Hepatocyte (in vitro differentiated cells): ENCODE results near the gene HECW1. TPM values are rescaled to one million over a fixed set of nuclear protein-coding genes. Genes with fewer than 3 reads are reported as not detected.

Source experiments
- DNase-seq: peaks from one replicate; pipeline ENCODE4 v3.0.0-alpha.2; 2016; ENCODE audit warnings: low spot score
- H2AFZ ChIP-seq: fragments of 200-600 bp; sonication (generic); 2 replicates; pipeline ENCODE4 v1.6.0; 2016; ENCODE audit warnings: antibody characterized with exemption, mild to moderate bottlenecking
- H3K27ac ChIP-seq: fragments of 200-600 bp; sonication (generic); 2 replicates; pipeline ENCODE4 v1.5.1; 2016; ENCODE audit warnings: mild to moderate bottlenecking
- H3K27me3 ChIP-seq: fragments of 200-600 bp; sonication (generic); 2 replicates; pipeline ENCODE4 v1.6.1; 2016
- H3K36me3 ChIP-seq: fragments of 200-600 bp; sonication (generic); replicated peaks from 2 replicates; pipeline ENCODE4 v1.5.1; 2016; ENCODE audit warnings: low read depth; ENCODE audit not compliant: insufficient read depth
- H3K4me1 ChIP-seq: fragments of 200-600 bp; sonication (generic); 2 replicates; pipeline ENCODE4 v1.5.1; 2016; ENCODE audit warnings: mild to moderate bottlenecking, moderate library complexity; ENCODE audit not compliant: insufficient read depth
- H3K4me2 ChIP-seq: fragments of 200-600 bp; sonication (generic); 2 replicates; pipeline ENCODE4 v1.6.0; 2016
- H3K4me3 ChIP-seq: fragments of 200-600 bp; sonication (generic); 2 replicates; pipeline ENCODE4 v1.5.1; 2016; ENCODE audit warnings: mild to moderate bottlenecking
- H3K79me2 ChIP-seq: fragments of 200-600 bp; sonication (generic); 2 replicates; pipeline ENCODE4 v1.6.0; 2017; ENCODE audit warnings: mild to moderate bottlenecking
- H3K9me2 ChIP-seq: fragments of 200-600 bp; sonication (generic); replicated peaks from 2 replicates; pipeline ENCODE4 v1.6.0; 2017; ENCODE audit warnings: mild to moderate bottlenecking; ENCODE audit not compliant: insufficient read depth
- H3K9me3 ChIP-seq: fragments of 200-600 bp; sonication (generic); 2 replicates; pipeline ENCODE4 v1.5.1; 2016; ENCODE audit warnings: low read depth, mild to moderate bottlenecking
- H4K20me1 ChIP-seq: fragments of 200-600 bp; sonication (generic); 2 replicates; pipeline ENCODE4 v1.6.0; 2016; ENCODE audit warnings: mild to moderate bottlenecking; ENCODE audit not compliant: insufficient read depth, poor library complexity, severe bottlenecking
- CTCF ChIP-seq: fragments of 200-600 bp; sonication (generic); IDR thresholded peaks from 2 replicates; pipeline ENCODE4 v1.5.1; 2016; ENCODE audit warnings: antibody characterized with exemption, mild to moderate bottlenecking; ENCODE audit not compliant: poor library complexity
- EZH2 ChIP-seq: fragments of 200-600 bp; sonication (generic); IDR thresholded peaks from 2 replicates; pipeline ENCODE4 v1.6.1; 2016; ENCODE audit warnings: antibody characterized with exemption, mild to moderate bottlenecking, borderline replicate concordance
- EZH2phosphoT487 ChIP-seq: fragments of 200-600 bp; sonication (generic); IDR thresholded peaks from one replicate; pipeline ENCODE4 v1.6.1; 2018; ENCODE audit warnings: antibody characterized with exemption, mild to moderate bottlenecking, low read depth, moderate library complexity; ENCODE audit not compliant: unreplicated experiment, severe bottlenecking
- WGBS: methylation state at CpG from one replicate; pipeline ENCODE4 v1.1.6; 2016; ENCODE audit warnings: low lambda C conversion rate; ENCODE audit errors: missing lambda C conversion rate; 5-methylcytosine and 5-hydroxymethylcytosine counted together
- polyA plus RNA-seq: library from polyadenylated mRNA; unstranded; fragments of >200 nt; fragmentation: Nextera tagmentation; extraction: Ambion mirVana; gene quantifications from 2 replicates; pipeline ENCODE4 v1.2.1, GENCODE V29; 2016
- total RNA-seq: library from RNA; depleted of rRNA; stranded (reverse); fragments of >200 nt; gene quantifications from 2 replicates; pipeline ENCODE4 v1.2.3, GENCODE V29; 2014

Gene HECW1
- total and polyA plus RNA-seq, 2 experiments from 2014 or later, result 1.5 to 7.6 TPM

GRCh38 chr7:43166686-43167085 lies 54.2 kb downstream of the HECW1 start:
- no peak for DNase-seq
- no peaks in the 10 kb centered on the region for H4K20me1 ChIP-seq
- H3K27me3 ChIP-seq, result no peaks in the 10 kb centered on the region
- H3K4me2 ChIP-seq, result no peak overlapping the region
- TF ChIP-seq EZH2phosphoT487 (no peak), CTCF (no peak), EZH2 (no peak)
- H3K4me3 ChIP-seq, result no peak overlapping the region
- H3K4me1 ChIP-seq, result no peaks in the 10 kb centered on the region
- 93% methylated on average over 3 of the region's 3 CpGs for WGBS
- H3K36me3 ChIP-seq, result no peaks in the 10 kb centered on the region
- H3K27ac ChIP-seq, result no peak overlapping the region
- H3K9me2 ChIP-seq, result no peaks in the 10 kb centered on the region
- no peaks in the 10 kb centered on the region for H3K9me3 ChIP-seq
- no peak overlapping the region for H2AFZ ChIP-seq
- no peaks in the 10 kb centered on the region for H3K79me2 ChIP-seq

DNA sequence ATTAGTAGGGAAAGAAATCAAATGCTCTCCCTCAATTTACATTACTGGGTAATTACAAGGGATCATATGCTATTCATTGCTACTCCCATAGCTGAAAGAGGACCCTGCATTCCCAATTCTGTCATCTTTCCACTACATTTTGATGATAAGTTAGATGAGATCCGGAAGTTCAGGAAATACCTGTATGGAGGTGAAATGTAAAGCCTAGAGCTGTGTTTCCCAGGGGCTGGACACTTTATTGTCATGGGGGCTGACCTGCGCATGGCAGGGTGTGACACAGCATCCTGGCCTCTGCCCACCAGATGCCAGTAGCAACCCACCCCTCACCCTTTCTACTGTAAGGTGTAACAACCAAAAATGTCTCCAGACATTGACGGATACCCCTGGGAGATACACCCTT lies 56.6 kb downstream of the HECW1 start:
- no peak for DNase-seq
- no peak overlapping the region for H2AFZ ChIP-seq
- TF ChIP-seq EZH2phosphoT487, result no peak
- no peak for TF ChIP-seq EZH2
- TF ChIP-seq CTCF, result no peak
- H3K36me3 ChIP-seq, result no peaks in the 10 kb centered on the region
- no peaks in the 10 kb centered on the region for H3K4me1 ChIP-seq
- WGBS, result 96% methylated on average over 3 of the region's 3 CpGs
- no peaks in the 10 kb centered on the region for H4K20me1 ChIP-seq
- H3K4me3 ChIP-seq, result no peak overlapping the region
- peaks cover 3% of the 10 kb centered on the region for H3K27me3 ChIP-seq
- H3K27ac ChIP-seq, result no peak overlapping the region
- no peaks in the 10 kb centered on the region for H3K9me3 ChIP-seq
- no peaks in the 10 kb centered on the region for H3K79me2 ChIP-seq
- H3K9me2 ChIP-seq, result no peaks in the 10 kb centered on the region
- no peak overlapping the region for H3K4me2 ChIP-seq

GRCh38 chr7:43170571-43170970 lies 58.1 kb downstream of the HECW1 start:
- Histone ChIP-seq H3K9me2 (no peaks in the 10 kb centered on the region), H3K79me2 (no peaks in the 10 kb centered on the region), H3K9me3 (no peaks in the 10 kb centered on the region), H3K4me1 (no peaks in the 10 kb centered on the region), H3K4me2 (no peak overlapping the region), H2AFZ (no peak overlapping the region), H3K36me3 (no peaks in the 10 kb centered on the region), H4K20me1 (no peaks in the 10 kb centered on the region), H3K27me3 (peaks cover 3% of the 10 kb centered on the region), H3K27ac (no peak overlapping the region), H3K4me3 (no peak overlapping the region)
- DNase-seq, result no peak
- WGBS, result 61% methylated on average over 3 of the region's 3 CpGs
- no peak for TF ChIP-seq CTCF
- no peak for TF ChIP-seq EZH2
- TF ChIP-seq EZH2phosphoT487, result no peak

- no peak overlapping the region for H3K4me3 ChIP-seq
- no peaks in the 10 kb centered on the region for H3K79me2 ChIP-seq
- H3K27ac ChIP-seq, result no peak overlapping the region
- no peaks in the 10 kb centered on the region for H3K4me1 ChIP-seq
- peaks cover 3% of the 10 kb centered on the region for H3K27me3 ChIP-seq
- no peaks in the 10 kb centered on the region for H4K20me1 ChIP-seq
- no peaks in the 10 kb centered on the region for H3K36me3 ChIP-seq
- DNase-seq, result no peak
- no peak for TF ChIP-seq CTCF
- no peak for TF ChIP-seq EZH2phosphoT487
- TF ChIP-seq EZH2, result no peak
- H3K9me3 ChIP-seq, result no peaks in the 10 kb centered on the region
- WGBS, result 83% methylated on average over 10 of the region's 10 CpGs
- no peak overlapping the region for H2AFZ ChIP-seq
- H3K9me2 ChIP-seq, result no peaks in the 10 kb centered on the region
- H3K4me2 ChIP-seq, result no peak overlapping the region
Measured at GRCh38 chr7:43175570-43176200, 63.2 kb downstream of the HECW1 start.
